T1000 (cell line): Measurements from ENCODE around the gene RIF1.
"Not testable (repeated sequence)": the region's sequence is repeated elsewhere in the genome, so short reads cannot be mapped to it uniquely, and the experiment has no call there.

ENCODE experiments used
- DNase-seq: peaks from one replicate; lab custom pipeline; 2025; ENCODE audit warnings: mixed read lengths; lab: John Stamatoyannopoulos, UW

RIF1 gene

GRCh38 chr2:151409601-151410484, at the start of gene RIF1:
Gene RIF1, plus strand, starts transcription at chr2:151409902. Its CDS starts 522 bp downstream, at chr2:151410424.
- DNase-seq = peak; percentile 89

- no peak for DNase-seq
Measured at GRCh38 chr2:151361674-151362370, 47.9 kb upstream of the RIF1 start.

GRCh38 chr2:151363709-151364108, 46.0 kb upstream of the RIF1 start:
- no peak for DNase-seq

GRCh38 chr2:151367571-151367970, 42.1 kb upstream of the RIF1 start:
- DNase-seq = no peak

- no peak for DNase-seq
Measured at GRCh38 chr2:151374436-151374835, 35.3 kb upstream of the RIF1 start.

GRCh38 chr2:151379169-151379568, 30.5 kb upstream of the RIF1 start:
- DNase-seq = no peak

- DNase-seq = no peak
Measured at GRCh38 chr2:151380580-151381235, 29.0 kb upstream of the RIF1 start.

GRCh38 chr2:151381266-151381665, 28.4 kb upstream of the RIF1 start:
- no peak for DNase-seq

GRCh38 chr2:151388011-151388410, 21.7 kb upstream of the RIF1 start:
- no peak for DNase-seq

GRCh38 chr2:151391436-151391835, 18.3 kb upstream of the RIF1 start:
- DNase-seq = no peak

- DNase-seq = no peak
Measured at GRCh38 chr2:151394509-151394908, 15.2 kb upstream of the RIF1 start.

- no peak for DNase-seq
Measured at GRCh38 chr2:151395509-151396374, 14.0 kb upstream of the RIF1 start.

GRCh38 chr2:151399981-151400380, 9.7 kb upstream of the RIF1 start:
- DNase-seq = no peak

- no peak for DNase-seq
Measured at GRCh38 chr2:151401149-151401548, 8.6 kb upstream of the RIF1 start.

- no peak for DNase-seq
Measured at GRCh38 chr2:151403914-151404313, 5.8 kb upstream of the RIF1 start.

- DNase-seq = no peak
Measured at GRCh38 chr2:151405376-151405775, 4.3 kb upstream of the RIF1 start.

GRCh38 chr2:151407281-151407680, 2.4 kb upstream of the RIF1 start:
- no peak for DNase-seq

GRCh38 chr2:151408788-151409600, 708 bp upstream of the RIF1 start:
- DNase-seq = no peak

GRCh38 chr2:151410485-151410834, 758 bp downstream of the RIF1 start:
- DNase-seq = no peak

- no peak for DNase-seq
Measured at GRCh38 chr2:151417650-151418049, 7.9 kb downstream of the RIF1 start.

- DNase-seq = not testable (repeated sequence)
Measured at GRCh38 chr2:151421681-151422080, 12.0 kb downstream of the RIF1 start.
